Heart left ventricle (tissue), 13 donors: Measurements from ENCODE around the gene PRKG1.

Experiments
- CTCF ChIP-seq, 12 donors: fragments of 200-600 bp; sonication (generic) in 4 of 12; IDR thresholded peaks; one replicate each; pipeline versions ENCODE4 v1.5.0 to v1.8.0; 2018 to 2022; ENCODE audit warnings: antibody characterized with exemption in 12 of 12, mild to moderate bottlenecking in 5 of 12
- POLR2A ChIP-seq, 2 donors: fragments of 450-650 bp; IDR thresholded peaks; one replicate each; pipeline ENCODE4 v1.6.1; 2017; ENCODE audit warnings: antibody characterized with exemption in 2 of 2, mild to moderate bottlenecking in 2 of 2, moderate library complexity in 2 of 2
- donor health status: ischemic (EF 13 %, LVEDD 7.1; RV severe dilation, severe dysfunction).
- donor health status: DM: no; HTN: yes; CAD: no.
- donor health status: DM: no; HTN: no; CAD: no.
- donor health status: ischemic (EF 25% LVEDD 6.9; RV normal size, moderate dysfunction).
- donor health status: ischemic (EF 25% LVEDD 5.7; RV mildly dilated, moderate dysfunction).
- donor health status: ischemic (EF 35%, LVEDD 5.7; RV mildly dilated, moderate dysfunction).
- donor health status: nonischemic (EF 11% LVEDD 7.7; RV severe dilation, severe dysfunction).
- donor health status: DM: yes; HTN: yes; CAD: no.
- donor health status: PGD.
- donor health status: ischemic (EF 29% LVEDD 5.4; RV normal size, mild dysfunction).
- donor health status: nonischemic (EF 23%, LVEDD 6.1; RV moderate dilation, normal function).

- no peak for TF ChIP-seq CTCF (IDR thresholded peaks at IDR 0.05)
- TF ChIP-seq POLR2A (IDR thresholded peaks at IDR 0.05), result no peak
Measured at GRCh38 chr10:51588984-51589383, 514.7 kb downstream of the PRKG1 start.
